HG02943 (cell line): ENCODE data around the gene RFNG.

Experiments used
- ATAC-seq: cut with Tn5 transposase; IDR thresholded peaks from one replicate; pipeline ENCODE4 v1.9.1; 2021; ENCODE audit warnings: mild to moderate bottlenecking, low read depth, moderate library complexity; ENCODE audit not compliant: unreplicated experiment

The RFNG gene

GRCh38 chr17:82004517-82005455, 46.8 kb downstream of the RFNG start:
- no peak for ATAC-seq

GRCh38 chr17:82003411-82004381, 47.9 kb downstream of the RFNG start:
- no peak for ATAC-seq

GRCh38 chr17:82001571-82002056, 50.0 kb downstream of the RFNG start:
- no peak for ATAC-seq

- ATAC-seq, result no peak
Measured at GRCh38 chr17:82000803-82001570, 50.6 kb downstream of the RFNG start.

- no peak for ATAC-seq
Measured at GRCh38 chr17:81999976-82000802, 51.4 kb downstream of the RFNG start.

GRCh38 chr17:81999587-81999975, 52.0 kb downstream of the RFNG start:
- ATAC-seq, result no peak

- no peak for ATAC-seq
Measured at GRCh38 chr17:81998691-81999438, 52.7 kb downstream of the RFNG start.

GRCh38 chr17:81998212-81998611, 53.4 kb downstream of the RFNG start:
- no peak for ATAC-seq
